GM11168 (cell line): ENCODE measurements around the gene CYP24A1.

ENCODE experiments used
- in situ Hi-C: fragments of 300-500 bp; cut with MboI; formaldehyde crosslinking; loops from one replicate; pipeline ENCODE4 v1.12.0; 2022; ENCODE audit warnings: low sequenced_read_pairs; ENCODE audit not compliant: unreplicated experiment

The CYP24A1 gene

GRCh38 chr20:54160065-54161007 is 13.4 kb downstream of the CYP24A1 start:
- in situ Hi-C loops: no loop called here

GRCh38 chr20:54158856-54159418 is 14.8 kb downstream of the CYP24A1 start:
- in situ Hi-C loops: no loop called here

- in situ Hi-C loops: no loop called here
Measured at GRCh38 chr20:54158226-54158625, 15.6 kb downstream of the CYP24A1 start.

- in situ Hi-C loops: no loop called here
Measured at GRCh38 chr20:54156981-54157835, 16.6 kb downstream of the CYP24A1 start.

- in situ Hi-C loops: no loop called here
Measured at GRCh38 chr20:54156522-54156921, 17.3 kb downstream of the CYP24A1 start.

GRCh38 chr20:54155736-54156317 is 18.0 kb downstream of the CYP24A1 start:
- in situ Hi-C loops: no loop called here

GRCh38 chr20:54154439-54154838 is 19.3 kb downstream of the CYP24A1 start:
- in situ Hi-C loops: no loop called here

- in situ Hi-C loops: no loop called here
Measured at GRCh38 chr20:54153847-54154246, 19.9 kb downstream of the CYP24A1 start.

- in situ Hi-C loops: no loop called here
Measured at GRCh38 chr20:54153041-54153327, 20.8 kb downstream of the CYP24A1 start.

- in situ Hi-C loops: no loop called here
Measured at GRCh38 chr20:54152227-54153040, 21.4 kb downstream of the CYP24A1 start.

- in situ Hi-C loops: no loop called here
Measured at GRCh38 chr20:54151511-54152226, 22.1 kb downstream of the CYP24A1 start.

GRCh38 chr20:54151075-54151439 is 22.7 kb downstream of the CYP24A1 start:
- in situ Hi-C loops: no loop called here

GRCh38 chr20:54149765-54150264 is 24.0 kb downstream of the CYP24A1 start:
- in situ Hi-C loops: no loop called here

GRCh38 chr20:54148947-54149764 is 24.6 kb downstream of the CYP24A1 start:
- in situ Hi-C loops: no loop called here

- in situ Hi-C loops: no loop called here
Measured at GRCh38 chr20:54146672-54147071, 27.1 kb downstream of the CYP24A1 start.

- in situ Hi-C loops: no loop called here
Measured at GRCh38 chr20:54144847-54145414, 28.9 kb downstream of the CYP24A1 start.

GRCh38 chr20:54140927-54141566 is 32.7 kb downstream of the CYP24A1 start:
- in situ Hi-C loops: no loop called here
